ENCODE results near the gene RB1.

DNA sequence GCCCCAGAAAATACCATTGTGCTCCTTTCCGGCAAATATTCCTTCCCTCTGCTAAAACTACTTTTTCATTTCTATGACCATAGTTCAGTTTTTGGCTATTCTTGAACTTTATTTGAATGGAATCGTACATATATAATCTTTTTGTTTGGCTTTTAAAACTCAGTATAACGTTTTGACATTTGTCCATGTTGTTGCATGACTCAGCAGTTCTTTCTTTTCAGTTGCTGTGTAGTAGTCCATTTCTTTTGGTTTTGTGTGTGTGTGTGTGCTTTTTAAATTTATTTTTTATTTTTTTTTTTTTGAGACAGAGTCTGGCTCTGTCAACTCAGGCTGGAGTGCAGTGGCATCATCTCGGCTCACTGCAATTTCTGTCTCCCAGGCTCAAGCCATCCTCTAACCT, 35.5 kb upstream of the RB1 start:
- TF ChIP-seq, protein P1, sequence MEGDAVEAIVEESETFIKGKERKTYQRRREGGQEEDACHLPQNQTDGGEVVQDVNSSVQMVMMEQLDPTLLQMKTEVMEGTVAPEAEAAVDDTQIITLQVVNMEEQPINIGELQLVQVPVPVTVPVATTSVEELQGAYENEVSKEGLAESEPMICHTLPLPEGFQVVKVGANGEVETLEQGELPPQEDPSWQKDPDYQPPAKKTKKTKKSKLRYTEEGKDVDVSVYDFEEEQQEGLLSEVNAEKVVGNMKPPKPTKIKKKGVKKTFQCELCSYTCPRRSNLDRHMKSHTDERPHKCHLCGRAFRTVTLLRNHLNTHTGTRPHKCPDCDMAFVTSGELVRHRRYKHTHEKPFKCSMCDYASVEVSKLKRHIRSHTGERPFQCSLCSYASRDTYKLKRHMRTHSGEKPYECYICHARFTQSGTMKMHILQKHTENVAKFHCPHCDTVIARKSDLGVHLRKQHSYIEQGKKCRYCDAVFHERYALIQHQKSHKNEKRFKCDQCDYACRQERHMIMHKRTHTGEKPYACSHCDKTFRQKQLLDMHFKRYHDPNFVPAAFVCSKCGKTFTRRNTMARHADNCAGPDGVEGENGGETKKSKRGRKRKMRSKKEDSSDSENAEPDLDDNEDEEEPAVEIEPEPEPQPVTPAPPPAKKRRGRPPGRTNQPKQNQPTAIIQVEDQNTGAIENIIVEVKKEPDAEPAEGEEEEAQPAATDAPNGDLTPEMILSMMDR (IDR thresholded peaks at IDR 0.05): no peak
- TF ChIP-seq POLR2A (IDR thresholded peaks at IDR 0.05): no peak
